ENCODE data around the gene TTI1.

- TF ChIP-seq CTCF (IDR thresholded peaks at IDR 0.05) (no peak), EZH2phosphoT487 (IDR thresholded peaks at IDR 0.05) (no peak)
These were observed 13.3 kb upstream of the TTI1 start for GRCh38 chr20:38046572-38046971.

All from neural progenitor cell (in vitro differentiated cells).